HCT116 (cell line): ENCODE results near the gene IARS1.

Source experiments
- CBX3 ChIP-seq: IDR thresholded peaks from 2 replicates; pipeline ENCODE4 v1.6.1; 2012; ENCODE audit warnings: low read depth
- FOSL1 ChIP-seq: IDR thresholded peaks from 2 replicates; pipeline ENCODE4 v1.6.1; 2012; ENCODE audit warnings: low read depth
- MAX ChIP-seq: IDR thresholded peaks from 2 replicates; pipeline ENCODE4 v1.6.1; 2012
- POLR2A ChIP-seq: IDR thresholded peaks from 2 replicates; pipeline ENCODE4 v1.7.0; 2011; ENCODE audit warnings: borderline replicate concordance; ENCODE audit not compliant: insufficient read depth, insufficient read length; ENCODE audit errors: extremely low read depth
- POLR2AphosphoS5 ChIP-seq: IDR thresholded peaks from 2 replicates; pipeline ENCODE4 v1.6.1; 2011; ENCODE audit warnings: mild to moderate bottlenecking, low read depth, low read length, moderate library complexity
- RAD21 ChIP-seq: IDR thresholded peaks from 2 replicates; pipeline ENCODE4 v1.6.1; 2012; ENCODE audit warnings: low read depth, mild to moderate bottlenecking
- TF ChIP-seq, protein P1 (sequence below), 3 experiments: fragments of 200-600 bp in 1 of 3; sonication (generic) in 1 of 3; IDR thresholded peaks in 2 of 3; conservative IDR thresholded peaks in 1 of 3; 2 replicates each; pipeline ENCODE4 v1.5.1; 2012 to 2017; ENCODE audit warnings: low read depth in 2 of 3, low read length in 2 of 3, antibody characterized with exemption in 1 of 3, borderline replicate concordance in 1 of 3, control low read depth in 1 of 3, mild to moderate bottlenecking in 1 of 3, mixed read lengths in 1 of 3, mixed run types in 1 of 3, moderate library complexity in 1 of 3; ENCODE audit not compliant: insufficient read depth in 1 of 3

- no peak for TF ChIP-seq MAX
- TF ChIP-seq, protein P1, sequence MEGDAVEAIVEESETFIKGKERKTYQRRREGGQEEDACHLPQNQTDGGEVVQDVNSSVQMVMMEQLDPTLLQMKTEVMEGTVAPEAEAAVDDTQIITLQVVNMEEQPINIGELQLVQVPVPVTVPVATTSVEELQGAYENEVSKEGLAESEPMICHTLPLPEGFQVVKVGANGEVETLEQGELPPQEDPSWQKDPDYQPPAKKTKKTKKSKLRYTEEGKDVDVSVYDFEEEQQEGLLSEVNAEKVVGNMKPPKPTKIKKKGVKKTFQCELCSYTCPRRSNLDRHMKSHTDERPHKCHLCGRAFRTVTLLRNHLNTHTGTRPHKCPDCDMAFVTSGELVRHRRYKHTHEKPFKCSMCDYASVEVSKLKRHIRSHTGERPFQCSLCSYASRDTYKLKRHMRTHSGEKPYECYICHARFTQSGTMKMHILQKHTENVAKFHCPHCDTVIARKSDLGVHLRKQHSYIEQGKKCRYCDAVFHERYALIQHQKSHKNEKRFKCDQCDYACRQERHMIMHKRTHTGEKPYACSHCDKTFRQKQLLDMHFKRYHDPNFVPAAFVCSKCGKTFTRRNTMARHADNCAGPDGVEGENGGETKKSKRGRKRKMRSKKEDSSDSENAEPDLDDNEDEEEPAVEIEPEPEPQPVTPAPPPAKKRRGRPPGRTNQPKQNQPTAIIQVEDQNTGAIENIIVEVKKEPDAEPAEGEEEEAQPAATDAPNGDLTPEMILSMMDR (IDR thresholded peaks at IDR 0.05 in 2 of 3, conservative IDR thresholded peaks at IDR 0.05 in 1 of 3; ENCODE audit: borderline replicate concordance in 1 of 3, insufficient read depth in 1 of 3, low read depth in 2 of 3, low read length in 2 of 3), result no peak
- no peak for TF ChIP-seq POLR2A
- no peak for TF ChIP-seq CBX3
- TF ChIP-seq RAD21, result no peak
- TF ChIP-seq FOSL1, result no peak
- no peak for TF ChIP-seq POLR2AphosphoS5
These were observed 39.8 kb upstream of the IARS1 start for GRCh38 chr9:92333282-92333634.
